Activated CD8-positive, alpha-beta memory T cell treated with anti-CD3 and anti-CD28 coated beads, Interleukin-2, amount 50 U/mL, for 1 hour (primary cell): ENCODE measurements around the gene BMPR1B.
"Not testable (repeated sequence)": the region's sequence is repeated elsewhere in the genome, so short reads cannot be mapped to it uniquely, and the experiment has no call there.

Experiments used
- DNase-seq: peaks from one replicate; pipeline ENCODE4 v3.0.0-alpha.2; 2020; ENCODE audit errors: extremely low read depth

Gene BMPR1B

GRCh38 chr4:95027905-95028618 lies 270.3 kb downstream of the BMPR1B start:
- DNase-seq = no peak

- DNase-seq = no peak
Observed at GRCh38 chr4:95038791-95039190, 281.0 kb downstream of the BMPR1B start.

- no peak for DNase-seq
Observed at GRCh38 chr4:95044324-95044837, 286.6 kb downstream of the BMPR1B start.

- no peak for DNase-seq
Observed at GRCh38 chr4:95045429-95045828, 287.7 kb downstream of the BMPR1B start.

- no peak for DNase-seq
Observed at GRCh38 chr4:95048296-95048695, 290.5 kb downstream of the BMPR1B start.

- no peak for DNase-seq
Observed at GRCh38 chr4:95049551-95050233, 291.9 kb downstream of the BMPR1B start.

- DNase-seq = no peak
Observed at GRCh38 chr4:95050980-95051701, 293.4 kb downstream of the BMPR1B start.

- no peak for DNase-seq
Observed at GRCh38 chr4:95051702-95052020, 293.9 kb downstream of the BMPR1B start.

GRCh38 chr4:95058991-95059390 lies 301.2 kb downstream of the BMPR1B start:
- DNase-seq = no peak

GRCh38 chr4:95059663-95060062 lies 301.9 kb downstream of the BMPR1B start:
- no peak for DNase-seq

- no peak for DNase-seq
Observed at GRCh38 chr4:95061220-95061619, 303.5 kb downstream of the BMPR1B start.

GRCh38 chr4:95061801-95062200 lies 304.0 kb downstream of the BMPR1B start:
- not testable (repeated sequence) for DNase-seq

- no peak for DNase-seq
Observed at GRCh38 chr4:95066050-95066449, 308.3 kb downstream of the BMPR1B start.

GRCh38 chr4:95068401-95068800 lies 310.6 kb downstream of the BMPR1B start:
- DNase-seq = no peak

- no peak for DNase-seq
Observed at GRCh38 chr4:95068818-95069478, 311.2 kb downstream of the BMPR1B start.

- no peak for DNase-seq
Observed at GRCh38 chr4:95071851-95072250, 314.1 kb downstream of the BMPR1B start.

- no peak for DNase-seq
Observed at GRCh38 chr4:95073646-95074045, 315.9 kb downstream of the BMPR1B start.

GRCh38 chr4:95077864-95078263 lies 320.1 kb downstream of the BMPR1B start:
- no peak for DNase-seq

GRCh38 chr4:95080969-95081368 lies 323.2 kb downstream of the BMPR1B start:
- no peak for DNase-seq

- DNase-seq = no peak
Observed at GRCh38 chr4:95084584-95084983, 326.8 kb downstream of the BMPR1B start.

- DNase-seq = no peak
Observed at GRCh38 chr4:95085124-95085833, 327.5 kb downstream of the BMPR1B start.

- DNase-seq = no peak
Observed at GRCh38 chr4:95086551-95086950, 328.8 kb downstream of the BMPR1B start.
